WTC11 (cell line): ENCODE measurements around the gene VSX2. TPM values are rescaled to one million over a fixed set of nuclear protein-coding genes. Genes with fewer than 3 reads are reported as not detected.

ENCODE experiments used
- ESRRA ChIP-seq: sonication (generic); formaldehyde crosslinking; IDR thresholded peaks from 2 replicates; pipeline ENCODE4 v1.8.1; 2022; ENCODE audit warnings: mild to moderate bottlenecking, missing genetic modification reagents, borderline replicate concordance
- IRF2 ChIP-seq: sonication (generic); formaldehyde crosslinking; IDR thresholded peaks from 2 replicates; pipeline ENCODE4 v1.8.0; 2022; ENCODE audit warnings: low read depth, missing genetic modification reagents, borderline replicate concordance
- NFATC4 ChIP-seq: fragments of 250-450 bp; sonication (Bioruptor Pico); IDR thresholded peaks from 2 replicates; pipeline ENCODE4 v1.9.0; 2021; ENCODE audit warnings: mild to moderate bottlenecking
- PRRX2 ChIP-seq: fragments of 250-450 bp; sonication (Bioruptor Pico); IDR thresholded peaks from 2 replicates; pipeline ENCODE4 v1.8.0; 2021; ENCODE audit warnings: mild to moderate bottlenecking
- TEAD1 ChIP-seq: sonication (generic); formaldehyde crosslinking; IDR thresholded peaks from 2 replicates; pipeline ENCODE4 v1.8.0; 2022; ENCODE audit warnings: mild to moderate bottlenecking, missing genetic modification reagents
- TEAD4 ChIP-seq: sonication (generic); formaldehyde crosslinking; IDR thresholded peaks from 2 replicates; pipeline ENCODE4 v1.8.0; 2022; ENCODE audit warnings: mild to moderate bottlenecking, missing genetic modification reagents
- total RNA-seq: library from RNA; stranded (reverse); gene quantifications from 3 replicates; pipeline ENCODE4 v1.2.3, GENCODE V29; 2021
- TF ChIP-seq, protein P1 (sequence below): sonication (generic); formaldehyde crosslinking; IDR thresholded peaks from 2 replicates; pipeline ENCODE4 v1.8.0; 2022; ENCODE audit warnings: missing genetic modification reagents
- TF ChIP-seq, protein P2 (sequence below): sonication (generic); formaldehyde crosslinking; IDR thresholded peaks from 2 replicates; pipeline ENCODE4 v1.8.1; 2022; ENCODE audit warnings: missing genetic modification reagents, borderline replicate concordance
- TF ChIP-seq, protein P3 (sequence below): sonication (generic); formaldehyde crosslinking; conservative IDR thresholded peaks from 2 replicates; pipeline ENCODE4 v1.8.1; 2022; ENCODE audit warnings: mild to moderate bottlenecking, missing genetic modification reagents
- TF ChIP-seq, protein P4 (sequence below): sonication (generic); formaldehyde crosslinking; IDR thresholded peaks from 2 replicates; pipeline ENCODE4 v1.8.0; 2022; ENCODE audit warnings: mild to moderate bottlenecking, missing genetic modification reagents
- TF ChIP-seq, protein P5 (sequence below): fragments of 250-450 bp; sonication (Bioruptor Pico); IDR thresholded peaks from 2 replicates; pipeline ENCODE4 v1.9.0; 2021; ENCODE audit warnings: mild to moderate bottlenecking
- TF ChIP-seq, protein P6 (sequence below): sonication (generic); formaldehyde crosslinking; IDR thresholded peaks from 2 replicates; pipeline ENCODE4 v1.8.0; 2023; ENCODE audit warnings: missing genetic modification reagents, mild to moderate bottlenecking, borderline replicate concordance

VSX2 gene
- total RNA-seq, 1 experiment from 2014 or later, result not detected

DNA sequence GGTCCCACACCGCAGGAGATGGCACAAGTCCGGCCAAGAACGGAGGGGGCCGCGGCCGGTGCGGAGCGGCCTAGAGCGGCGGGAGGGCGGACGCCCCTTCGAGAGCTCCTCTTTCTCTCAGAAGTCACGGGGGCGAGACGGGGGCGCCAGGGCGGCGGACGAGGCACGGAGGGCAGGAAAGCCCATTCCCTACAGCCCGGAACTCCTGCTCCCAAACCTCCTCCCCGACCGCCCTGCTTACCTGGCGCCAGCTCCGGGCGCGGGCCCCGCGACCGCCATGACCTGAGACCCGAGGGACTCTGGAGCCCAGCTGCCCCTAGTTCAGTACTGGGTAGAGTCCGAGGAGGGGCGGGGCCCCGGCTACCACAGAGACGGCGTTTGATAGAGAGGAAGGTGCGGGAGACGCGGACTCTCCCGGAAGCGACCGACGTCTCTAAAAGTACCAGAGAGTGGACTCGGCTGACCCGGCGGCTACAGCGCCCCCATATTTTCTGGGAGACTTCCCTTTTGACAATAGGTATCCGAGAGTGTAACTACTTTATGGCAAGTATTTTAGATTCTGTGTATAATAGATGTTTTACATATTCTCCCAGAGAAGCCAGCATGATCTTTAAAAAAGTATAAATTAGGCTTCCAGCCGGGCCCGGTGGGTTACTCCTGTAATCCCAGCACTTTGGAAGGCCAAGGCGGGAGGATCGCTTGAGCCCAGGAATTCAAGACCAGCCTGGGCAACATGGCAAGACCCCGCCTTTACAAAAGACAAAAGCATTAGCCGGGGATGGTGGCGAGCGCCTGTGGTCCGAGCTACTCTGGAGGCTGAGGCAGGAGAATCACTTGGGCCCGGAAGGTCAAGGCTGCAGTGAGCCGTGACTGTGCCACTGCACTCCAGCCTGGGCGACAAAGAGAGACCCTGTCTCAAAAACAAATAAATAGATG is 63.7 kb downstream of the VSX2 start, which contains the start of gene ABCD4 (continued):
- TF ChIP-seq, protein P1, sequence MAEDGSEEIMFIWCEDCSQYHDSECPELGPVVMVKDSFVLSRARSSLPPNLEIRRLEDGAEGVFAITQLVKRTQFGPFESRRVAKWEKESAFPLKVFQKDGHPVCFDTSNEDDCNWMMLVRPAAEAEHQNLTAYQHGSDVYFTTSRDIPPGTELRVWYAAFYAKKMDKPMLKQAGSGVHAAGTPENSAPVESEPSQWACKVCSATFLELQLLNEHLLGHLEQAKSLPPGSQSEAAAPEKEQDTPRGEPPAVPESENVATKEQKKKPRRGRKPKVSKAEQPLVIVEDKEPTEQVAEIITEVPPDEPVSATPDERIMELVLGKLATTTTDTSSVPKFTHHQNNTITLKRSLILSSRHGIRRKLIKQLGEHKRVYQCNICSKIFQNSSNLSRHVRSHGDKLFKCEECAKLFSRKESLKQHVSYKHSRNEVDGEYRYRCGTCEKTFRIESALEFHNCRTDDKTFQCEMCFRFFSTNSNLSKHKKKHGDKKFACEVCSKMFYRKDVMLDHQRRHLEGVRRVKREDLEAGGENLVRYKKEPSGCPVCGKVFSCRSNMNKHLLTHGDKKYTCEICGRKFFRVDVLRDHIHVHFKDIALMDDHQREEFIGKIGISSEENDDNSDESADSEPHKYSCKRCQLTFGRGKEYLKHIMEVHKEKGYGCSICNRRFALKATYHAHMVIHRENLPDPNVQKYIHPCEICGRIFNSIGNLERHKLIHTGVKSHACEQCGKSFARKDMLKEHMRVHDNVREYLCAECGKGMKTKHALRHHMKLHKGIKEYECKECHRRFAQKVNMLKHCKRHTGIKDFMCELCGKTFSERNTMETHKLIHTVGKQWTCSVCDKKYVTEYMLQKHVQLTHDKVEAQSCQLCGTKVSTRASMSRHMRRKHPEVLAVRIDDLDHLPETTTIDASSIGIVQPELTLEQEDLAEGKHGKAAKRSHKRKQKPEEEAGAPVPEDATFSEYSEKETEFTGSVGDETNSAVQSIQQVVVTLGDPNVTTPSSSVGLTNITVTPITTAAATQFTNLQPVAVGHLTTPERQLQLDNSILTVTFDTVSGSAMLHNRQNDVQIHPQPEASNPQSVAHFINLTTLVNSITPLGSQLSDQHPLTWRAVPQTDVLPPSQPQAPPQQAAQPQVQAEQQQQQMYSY, result 0 out of 2 replicates have a peak, but pooled peaks have one; percentile 30
- TF ChIP-seq PRRX2 (CRISPR knock-in tag), result peak; percentile 60; the same call in 1 of the 2 replicates
- no peak for TF ChIP-seq TEAD4 (CRISPR knock-in tag)
- TF ChIP-seq, protein P2, sequence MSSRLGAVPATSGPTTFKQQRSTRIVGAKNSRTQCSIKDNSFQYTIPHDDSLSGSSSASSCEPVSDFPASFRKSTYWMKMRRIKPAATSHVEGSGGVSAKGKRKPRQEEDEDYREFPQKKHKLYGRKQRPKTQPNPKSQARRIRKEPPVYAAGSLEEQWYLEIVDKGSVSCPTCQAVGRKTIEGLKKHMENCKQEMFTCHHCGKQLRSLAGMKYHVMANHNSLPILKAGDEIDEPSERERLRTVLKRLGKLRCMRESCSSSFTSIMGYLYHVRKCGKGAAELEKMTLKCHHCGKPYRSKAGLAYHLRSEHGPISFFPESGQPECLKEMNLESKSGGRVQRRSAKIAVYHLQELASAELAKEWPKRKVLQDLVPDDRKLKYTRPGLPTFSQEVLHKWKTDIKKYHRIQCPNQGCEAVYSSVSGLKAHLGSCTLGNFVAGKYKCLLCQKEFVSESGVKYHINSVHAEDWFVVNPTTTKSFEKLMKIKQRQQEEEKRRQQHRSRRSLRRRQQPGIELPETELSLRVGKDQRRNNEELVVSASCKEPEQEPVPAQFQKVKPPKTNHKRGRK (CRISPR knock-in tag), result no peak
- TF ChIP-seq, protein P3, sequence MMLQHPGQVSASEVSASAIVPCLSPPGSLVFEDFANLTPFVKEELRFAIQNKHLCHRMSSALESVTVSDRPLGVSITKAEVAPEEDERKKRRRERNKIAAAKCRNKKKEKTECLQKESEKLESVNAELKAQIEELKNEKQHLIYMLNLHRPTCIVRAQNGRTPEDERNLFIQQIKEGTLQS (CRISPR knock-in tag), result no peak
- TF ChIP-seq NFATC4 (CRISPR knock-in tag), result peak; percentile 79
- TF ChIP-seq, protein P4, sequence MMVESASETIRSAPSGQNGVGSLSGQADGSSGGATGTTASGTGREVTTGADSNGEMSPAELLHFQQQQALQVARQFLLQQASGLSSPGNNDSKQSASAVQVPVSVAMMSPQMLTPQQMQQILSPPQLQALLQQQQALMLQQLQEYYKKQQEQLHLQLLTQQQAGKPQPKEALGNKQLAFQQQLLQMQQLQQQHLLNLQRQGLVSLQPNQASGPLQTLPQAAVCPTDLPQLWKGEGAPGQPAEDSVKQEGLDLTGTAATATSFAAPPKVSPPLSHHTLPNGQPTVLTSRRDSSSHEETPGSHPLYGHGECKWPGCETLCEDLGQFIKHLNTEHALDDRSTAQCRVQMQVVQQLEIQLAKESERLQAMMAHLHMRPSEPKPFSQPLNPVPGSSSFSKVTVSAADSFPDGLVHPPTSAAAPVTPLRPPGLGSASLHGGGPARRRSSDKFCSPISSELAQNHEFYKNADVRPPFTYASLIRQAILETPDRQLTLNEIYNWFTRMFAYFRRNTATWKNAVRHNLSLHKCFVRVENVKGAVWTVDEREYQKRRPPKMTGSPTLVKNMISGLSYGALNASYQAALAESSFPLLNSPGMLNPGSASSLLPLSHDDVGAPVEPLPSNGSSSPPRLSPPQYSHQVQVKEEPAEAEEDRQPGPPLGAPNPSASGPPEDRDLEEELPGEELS (CRISPR knock-in tag), result peak; percentile 69; the same call in 1 of the 2 replicates
- no peak for TF ChIP-seq IRF2 (CRISPR knock-in tag)
- 0 out of 2 replicates have a peak, but pooled peaks have one; percentile 64 for TF ChIP-seq ESRRA
- TF ChIP-seq, protein P5, sequence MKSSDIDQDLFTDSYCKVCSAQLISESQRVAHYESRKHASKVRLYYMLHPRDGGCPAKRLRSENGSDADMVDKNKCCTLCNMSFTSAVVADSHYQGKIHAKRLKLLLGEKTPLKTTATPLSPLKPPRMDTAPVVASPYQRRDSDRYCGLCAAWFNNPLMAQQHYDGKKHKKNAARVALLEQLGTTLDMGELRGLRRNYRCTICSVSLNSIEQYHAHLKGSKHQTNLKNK (CRISPR knock-in tag), result 0 out of 2 replicates have a peak, but pooled peaks have one; percentile 64
- peak; percentile 32; the same call in 1 of the 2 replicates for TF ChIP-seq TEAD1 (CRISPR knock-in tag)
- TF ChIP-seq, protein P6, sequence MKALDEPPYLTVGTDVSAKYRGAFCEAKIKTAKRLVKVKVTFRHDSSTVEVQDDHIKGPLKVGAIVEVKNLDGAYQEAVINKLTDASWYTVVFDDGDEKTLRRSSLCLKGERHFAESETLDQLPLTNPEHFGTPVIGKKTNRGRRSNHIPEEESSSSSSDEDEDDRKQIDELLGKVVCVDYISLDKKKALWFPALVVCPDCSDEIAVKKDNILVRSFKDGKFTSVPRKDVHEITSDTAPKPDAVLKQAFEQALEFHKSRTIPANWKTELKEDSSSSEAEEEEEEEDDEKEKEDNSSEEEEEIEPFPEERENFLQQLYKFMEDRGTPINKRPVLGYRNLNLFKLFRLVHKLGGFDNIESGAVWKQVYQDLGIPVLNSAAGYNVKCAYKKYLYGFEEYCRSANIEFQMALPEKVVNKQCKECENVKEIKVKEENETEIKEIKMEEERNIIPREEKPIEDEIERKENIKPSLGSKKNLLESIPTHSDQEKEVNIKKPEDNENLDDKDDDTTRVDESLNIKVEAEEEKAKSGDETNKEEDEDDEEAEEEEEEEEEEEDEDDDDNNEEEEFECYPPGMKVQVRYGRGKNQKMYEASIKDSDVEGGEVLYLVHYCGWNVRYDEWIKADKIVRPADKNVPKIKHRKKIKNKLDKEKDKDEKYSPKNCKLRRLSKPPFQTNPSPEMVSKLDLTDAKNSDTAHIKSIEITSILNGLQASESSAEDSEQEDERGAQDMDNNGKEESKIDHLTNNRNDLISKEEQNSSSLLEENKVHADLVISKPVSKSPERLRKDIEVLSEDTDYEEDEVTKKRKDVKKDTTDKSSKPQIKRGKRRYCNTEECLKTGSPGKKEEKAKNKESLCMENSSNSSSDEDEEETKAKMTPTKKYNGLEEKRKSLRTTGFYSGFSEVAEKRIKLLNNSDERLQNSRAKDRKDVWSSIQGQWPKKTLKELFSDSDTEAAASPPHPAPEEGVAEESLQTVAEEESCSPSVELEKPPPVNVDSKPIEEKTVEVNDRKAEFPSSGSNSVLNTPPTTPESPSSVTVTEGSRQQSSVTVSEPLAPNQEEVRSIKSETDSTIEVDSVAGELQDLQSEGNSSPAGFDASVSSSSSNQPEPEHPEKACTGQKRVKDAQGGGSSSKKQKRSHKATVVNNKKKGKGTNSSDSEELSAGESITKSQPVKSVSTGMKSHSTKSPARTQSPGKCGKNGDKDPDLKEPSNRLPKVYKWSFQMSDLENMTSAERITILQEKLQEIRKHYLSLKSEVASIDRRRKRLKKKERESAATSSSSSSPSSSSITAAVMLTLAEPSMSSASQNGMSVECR, result peak; percentile 21; the same call in 1 of the 2 replicates
